SK-N-SH treated with all-trans-retinoic acid at 6 μM for 48 hours (cell line): Measurements from ENCODE around the gene FCHSD2.

Experiments
- ATAC-seq: fragments of 200-7000 bp; cut with Tn5 transposase; 3 replicates; pipeline ENCODE4 v1.9.1; 2020; ENCODE audit warnings: mild to moderate bottlenecking, moderate library complexity
- ARNTL ChIP-seq: fragments of 450-650 bp; formaldehyde crosslinking; IDR thresholded peaks from 2 replicates; pipeline ENCODE4 v1.5.0; 2020; ENCODE audit warnings: low read depth, mild to moderate bottlenecking, moderate library complexity, borderline replicate concordance
- BACH2 ChIP-seq: fragments of 250-450 bp; sonication (Bioruptor Pico); IDR thresholded peaks from 2 replicates; pipeline ENCODE4 v1.9.0; 2021; ENCODE audit warnings: mild to moderate bottlenecking, borderline replicate concordance
- GLIS3 ChIP-seq: fragments of 250-450 bp; sonication (Bioruptor Pico); IDR thresholded peaks from 2 replicates; pipeline ENCODE4 v1.5.0; 2020; ENCODE audit warnings: mild to moderate bottlenecking, moderate library complexity
- ISL1 ChIP-seq: fragments of 250-450 bp; sonication (Bioruptor Pico); IDR thresholded peaks from 2 replicates; pipeline ENCODE4 v2.1.2; 2022; ENCODE audit warnings: mild to moderate bottlenecking, moderate library complexity
- OSR1 ChIP-seq: fragments of 250-450 bp; sonication (Bioruptor Pico); IDR thresholded peaks from 2 replicates; pipeline ENCODE4 v1.8.0; 2022; ENCODE audit warnings: moderate library complexity, mild to moderate bottlenecking, inconsistent platforms
- PATZ1 ChIP-seq: fragments of 250-450 bp; sonication (Bioruptor Pico); IDR thresholded peaks from 2 replicates; pipeline ENCODE4 v1.8.0; 2020; ENCODE audit warnings: mild to moderate bottlenecking, moderate library complexity, borderline replicate concordance
- PPARA ChIP-seq: fragments of 250-450 bp; sonication (Bioruptor Pico); IDR thresholded peaks from 2 replicates; pipeline ENCODE4 v1.5.0; 2020; ENCODE audit warnings: mild to moderate bottlenecking, borderline replicate concordance
- RARB ChIP-seq: fragments of 250-450 bp; sonication (Bioruptor Pico); IDR thresholded peaks from 2 replicates; pipeline ENCODE4 v1.8.0; 2021; ENCODE audit warnings: mild to moderate bottlenecking, moderate library complexity
- SNAI2 ChIP-seq: fragments of 250-450 bp; sonication (Bioruptor Pico); IDR thresholded peaks from 2 replicates; pipeline ENCODE4 v1.5.0; 2020; ENCODE audit warnings: mild to moderate bottlenecking, moderate library complexity
- TCF4 ChIP-seq: fragments of 250-450 bp; sonication (Bioruptor Pico); IDR thresholded peaks from 2 replicates; pipeline ENCODE4 v1.8.0; 2021; ENCODE audit warnings: mild to moderate bottlenecking, moderate library complexity, borderline replicate concordance
- TOX ChIP-seq: fragments of 250-450 bp; sonication (Bioruptor Pico); IDR thresholded peaks from 2 replicates; pipeline ENCODE4 v1.8.0; 2021; ENCODE audit warnings: mild to moderate bottlenecking, moderate library complexity, borderline replicate concordance
- ZC3H10 ChIP-seq: fragments of 250-450 bp; sonication (Bioruptor Pico); IDR thresholded peaks from 2 replicates; pipeline ENCODE4 v1.5.1; 2021; ENCODE audit warnings: mild to moderate bottlenecking, moderate library complexity
- ZFP3 ChIP-seq: fragments of 250-450 bp; sonication (Bioruptor Pico); IDR thresholded peaks from 2 replicates; pipeline ENCODE4 v1.5.0; 2020; ENCODE audit warnings: mild to moderate bottlenecking, moderate library complexity
- ZFP30 ChIP-seq: fragments of 450-650 bp; formaldehyde crosslinking; IDR thresholded peaks from 2 replicates; pipeline ENCODE4 v1.5.0; 2022; ENCODE audit warnings: mild to moderate bottlenecking, moderate library complexity
- ZNF70 ChIP-seq: fragments of 450-650 bp; formaldehyde crosslinking; IDR thresholded peaks from 2 replicates; pipeline ENCODE4 v1.5.0; 2020; ENCODE audit warnings: mild to moderate bottlenecking, moderate library complexity
- ZNF8 ChIP-seq: fragments of 450-650 bp; formaldehyde crosslinking; IDR thresholded peaks from 2 replicates; pipeline ENCODE4 v1.5.0; 2020; ENCODE audit warnings: mild to moderate bottlenecking, moderate library complexity
- TF ChIP-seq, protein P1 (sequence below): fragments of 250-450 bp; sonication (Bioruptor Pico); IDR thresholded peaks from 2 replicates; pipeline ENCODE4 v1.5.0; 2020; ENCODE audit warnings: mild to moderate bottlenecking, moderate library complexity
- TF ChIP-seq, protein P2 (sequence below): fragments of 250-450 bp; sonication (Bioruptor Pico); IDR thresholded peaks from 2 replicates; pipeline ENCODE4 v1.5.1; 2020; ENCODE audit warnings: low read depth, mild to moderate bottlenecking, moderate library complexity
- TF ChIP-seq, protein P3 (sequence below): fragments of 250-450 bp; sonication (Bioruptor Pico); IDR thresholded peaks from 2 replicates; pipeline ENCODE4 v1.8.0; 2021; ENCODE audit warnings: low read depth, mild to moderate bottlenecking, moderate library complexity, borderline replicate concordance

The FCHSD2 gene

DNA sequence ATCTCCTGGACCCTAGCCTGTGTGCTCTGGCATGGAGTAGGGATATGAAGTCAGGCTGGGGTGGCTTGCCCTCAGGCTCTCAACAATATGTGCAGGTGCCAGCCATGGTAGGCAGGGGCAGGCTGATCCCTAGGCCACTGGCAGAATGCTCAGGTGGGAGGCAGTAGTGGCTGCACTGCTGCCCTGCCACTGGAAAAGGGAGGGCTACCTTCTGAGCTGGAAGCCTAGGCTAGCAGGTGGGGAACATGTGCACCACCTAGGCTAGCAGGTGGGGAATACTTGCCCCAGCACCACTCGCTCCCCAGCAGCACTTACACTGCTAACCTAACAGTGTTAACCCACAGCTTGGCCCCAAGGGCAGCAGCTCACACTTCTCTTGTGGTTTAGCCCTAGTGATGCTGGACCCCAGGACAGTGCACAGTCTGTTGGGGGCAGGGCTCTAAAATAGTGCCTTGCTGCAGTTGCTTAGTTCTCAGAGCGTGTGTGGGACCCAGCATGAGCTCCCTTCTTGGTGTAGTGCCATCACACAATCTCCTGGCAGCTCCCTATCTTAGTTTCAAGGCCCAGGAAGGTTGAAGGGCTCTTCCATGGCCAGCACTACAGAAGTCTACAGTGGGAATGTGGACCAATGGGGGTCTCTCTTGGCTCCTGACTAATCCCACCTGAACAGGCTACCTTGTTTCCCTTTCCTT is 130.8 kb downstream of the FCHSD2 start:
- ATAC-seq, result no peak

GRCh38 chr11:73009972-73010371 is 132.1 kb downstream of the FCHSD2 start:
- no peak for ATAC-seq
- TF ChIP-seq ZNF70 (CRISPR knock-in tag), result no peak
- no peak for TF ChIP-seq ZNF8
- no peak for TF ChIP-seq OSR1 (CRISPR knock-in tag)
- TF ChIP-seq ZFP30 (CRISPR knock-in tag), result peak; percentile 100
- TF ChIP-seq, all 23 proteins: peak for 1

More for the DNA sequence above, 130.8 kb downstream of the FCHSD2 start:
- TF ChIP-seq ZFP3 (CRISPR knock-in tag), result no peak

DNA sequence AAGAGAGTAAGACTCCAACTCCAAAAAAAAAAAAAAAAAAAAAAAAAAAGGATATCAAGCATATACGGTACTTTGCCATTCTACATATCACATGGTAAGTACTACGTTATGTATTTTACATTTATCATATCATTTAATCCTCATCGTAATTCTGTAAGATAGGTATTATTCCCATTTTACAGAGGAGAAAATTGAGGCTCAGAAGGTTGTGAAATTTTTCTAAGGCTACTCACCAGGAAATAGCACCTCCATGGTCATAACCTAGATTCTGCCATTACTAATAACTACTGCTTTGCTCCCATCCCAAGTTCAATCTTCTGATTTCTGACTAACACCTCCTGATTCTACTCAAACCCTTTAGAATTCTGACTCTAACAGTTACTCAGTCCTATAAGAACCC is 138.0 kb downstream of the FCHSD2 start:
- no peak for ATAC-seq
- TF ChIP-seq GLIS3 (CRISPR knock-in tag) (no peak), TOX (no peak), ISL1 (CRISPR knock-in tag) (no peak), ZFP30 (CRISPR knock-in tag) (no peak), ZNF8 (no peak), RARB (CRISPR knock-in tag) (no peak), OSR1 (CRISPR knock-in tag) (no peak)

GRCh38 chr11:73003088-73003487 is 139.0 kb downstream of the FCHSD2 start:
- TF ChIP-seq ZFP30 (CRISPR knock-in tag), result no peak
- TF ChIP-seq ZNF70 (CRISPR knock-in tag), result no peak
- no peak for TF ChIP-seq PATZ1 (CRISPR knock-in tag)
- TF ChIP-seq ZFP3 (CRISPR knock-in tag), result no peak
- no peak for TF ChIP-seq ZNF8
- TF ChIP-seq RARB (CRISPR knock-in tag), result no peak
- no peak for TF ChIP-seq ZC3H10
- TF ChIP-seq TCF4 (CRISPR knock-in tag), result no peak
- TF ChIP-seq PPARA, result no peak
- ATAC-seq, result no peak

- TF ChIP-seq ZNF8 (no peak), ARNTL (CRISPR knock-in tag) (no peak), ZFP3 (CRISPR knock-in tag) (no peak), RARB (CRISPR knock-in tag) (no peak), SNAI2 (CRISPR knock-in tag) (no peak), PATZ1 (CRISPR knock-in tag) (no peak), BACH2 (CRISPR knock-in tag) (no peak), OSR1 (CRISPR knock-in tag) (no peak), TCF4 (CRISPR knock-in tag) (no peak), TOX (no peak)
- TF ChIP-seq, protein P1, sequence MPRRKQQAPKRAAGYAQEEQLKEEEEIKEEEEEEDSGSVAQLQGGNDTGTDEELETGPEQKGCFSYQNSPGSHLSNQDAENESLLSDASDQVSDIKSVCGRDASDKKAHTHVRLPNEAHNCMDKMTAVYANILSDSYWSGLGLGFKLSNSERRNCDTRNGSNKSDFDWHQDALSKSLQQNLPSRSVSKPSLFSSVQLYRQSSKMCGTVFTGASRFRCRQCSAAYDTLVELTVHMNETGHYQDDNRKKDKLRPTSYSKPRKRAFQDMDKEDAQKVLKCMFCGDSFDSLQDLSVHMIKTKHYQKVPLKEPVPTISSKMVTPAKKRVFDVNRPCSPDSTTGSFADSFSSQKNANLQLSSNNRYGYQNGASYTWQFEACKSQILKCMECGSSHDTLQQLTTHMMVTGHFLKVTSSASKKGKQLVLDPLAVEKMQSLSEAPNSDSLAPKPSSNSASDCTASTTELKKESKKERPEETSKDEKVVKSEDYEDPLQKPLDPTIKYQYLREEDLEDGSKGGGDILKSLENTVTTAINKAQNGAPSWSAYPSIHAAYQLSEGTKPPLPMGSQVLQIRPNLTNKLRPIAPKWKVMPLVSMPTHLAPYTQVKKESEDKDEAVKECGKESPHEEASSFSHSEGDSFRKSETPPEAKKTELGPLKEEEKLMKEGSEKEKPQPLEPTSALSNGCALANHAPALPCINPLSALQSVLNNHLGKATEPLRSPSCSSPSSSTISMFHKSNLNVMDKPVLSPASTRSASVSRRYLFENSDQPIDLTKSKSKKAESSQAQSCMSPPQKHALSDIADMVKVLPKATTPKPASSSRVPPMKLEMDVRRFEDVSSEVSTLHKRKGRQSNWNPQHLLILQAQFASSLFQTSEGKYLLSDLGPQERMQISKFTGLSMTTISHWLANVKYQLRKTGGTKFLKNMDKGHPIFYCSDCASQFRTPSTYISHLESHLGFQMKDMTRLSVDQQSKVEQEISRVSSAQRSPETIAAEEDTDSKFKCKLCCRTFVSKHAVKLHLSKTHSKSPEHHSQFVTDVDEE (CRISPR knock-in tag), result no peak
- TF ChIP-seq, protein P2, sequence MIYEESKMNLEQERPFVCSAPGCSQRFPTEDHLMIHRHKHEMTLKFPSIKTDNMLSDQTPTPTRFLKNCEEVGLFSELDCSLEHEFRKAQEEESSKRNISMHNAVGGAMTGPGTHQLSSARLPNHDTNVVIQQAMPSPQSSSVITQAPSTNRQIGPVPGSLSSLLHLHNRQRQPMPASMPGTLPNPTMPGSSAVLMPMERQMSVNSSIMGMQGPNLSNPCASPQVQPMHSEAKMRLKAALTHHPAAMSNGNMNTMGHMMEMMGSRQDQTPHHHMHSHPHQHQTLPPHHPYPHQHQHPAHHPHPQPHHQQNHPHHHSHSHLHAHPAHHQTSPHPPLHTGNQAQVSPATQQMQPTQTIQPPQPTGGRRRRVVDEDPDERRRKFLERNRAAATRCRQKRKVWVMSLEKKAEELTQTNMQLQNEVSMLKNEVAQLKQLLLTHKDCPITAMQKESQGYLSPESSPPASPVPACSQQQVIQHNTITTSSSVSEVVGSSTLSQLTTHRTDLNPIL (CRISPR knock-in tag), result no peak
- TF ChIP-seq, protein P3, sequence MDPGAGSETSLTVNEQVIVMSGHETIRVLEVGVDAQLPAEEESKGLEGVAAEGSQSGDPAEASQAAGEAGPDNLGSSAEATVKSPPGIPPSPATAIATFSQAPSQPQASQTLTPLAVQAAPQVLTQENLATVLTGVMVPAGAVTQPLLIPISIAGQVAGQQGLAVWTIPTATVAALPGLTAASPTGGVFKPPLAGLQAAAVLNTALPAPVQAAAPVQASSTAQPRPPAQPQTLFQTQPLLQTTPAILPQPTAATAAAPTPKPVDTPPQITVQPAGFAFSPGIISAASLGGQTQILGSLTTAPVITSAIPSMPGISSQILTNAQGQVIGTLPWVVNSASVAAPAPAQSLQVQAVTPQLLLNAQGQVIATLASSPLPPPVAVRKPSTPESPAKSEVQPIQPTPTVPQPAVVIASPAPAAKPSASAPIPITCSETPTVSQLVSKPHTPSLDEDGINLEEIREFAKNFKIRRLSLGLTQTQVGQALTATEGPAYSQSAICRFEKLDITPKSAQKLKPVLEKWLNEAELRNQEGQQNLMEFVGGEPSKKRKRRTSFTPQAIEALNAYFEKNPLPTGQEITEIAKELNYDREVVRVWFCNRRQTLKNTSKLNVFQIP (CRISPR knock-in tag), result no peak
- TF ChIP-seq, all 23 proteins: peak for 0
- ATAC-seq, result no peak
These were observed 139.9 kb downstream of the FCHSD2 start for GRCh38 chr11:73002214-73002613.
